H9 (cell line): ENCODE results near the gene ULK3. TPM values are rescaled to one million over a fixed set of nuclear protein-coding genes. Genes with fewer than 3 reads are reported as not detected.

Experiments
- DNase-seq: peaks from one replicate; pipeline ENCODE4 v3.0.0-alpha.2; 2017
- H2AFZ ChIP-seq: one replicate; pipeline ENCODE4 v1.6.1; 2013; ENCODE audit warnings: mild to moderate bottlenecking, low read length, control low read depth, moderate library complexity
- H2AK5ac ChIP-seq: 2 replicates; pipeline ENCODE4 v1.6.1; 2013; ENCODE audit warnings: low read length, control low read depth, mixed read lengths; ENCODE audit not compliant: insufficient read length
- H2BK120ac ChIP-seq: one replicate; pipeline ENCODE4 v1.6.1; 2013; ENCODE audit warnings: low read depth, mild to moderate bottlenecking, low read length, control low read depth, inconsistent platforms; ENCODE audit not compliant: poor library complexity, severe bottlenecking
- H2BK12ac ChIP-seq: 2 replicates; pipeline ENCODE4 v1.6.1; 2013; ENCODE audit warnings: low read length, control low read depth, mixed read lengths, low read depth; ENCODE audit not compliant: insufficient read length
- H2BK15ac ChIP-seq: 2 replicates; pipeline ENCODE4 v1.6.1; 2013; ENCODE audit warnings: low read depth, low read length, control low read depth
- H2BK20ac ChIP-seq: one replicate; pipeline ENCODE4 v1.6.1; 2013; ENCODE audit warnings: low read depth, mild to moderate bottlenecking, low read length, control low read depth, inconsistent platforms; ENCODE audit not compliant: poor library complexity, severe bottlenecking
- H2BK5ac ChIP-seq: 2 replicates; pipeline ENCODE4 v1.6.1; 2013; ENCODE audit warnings: low read length, control low read depth, mixed read lengths; ENCODE audit not compliant: insufficient read length
- H3K14ac ChIP-seq: 2 replicates; pipeline ENCODE4 v1.6.1; 2013; ENCODE audit warnings: low read length, control low read depth; ENCODE audit not compliant: insufficient read depth
- H3K18ac ChIP-seq: 2 replicates; pipeline ENCODE4 v1.6.1; 2013; ENCODE audit warnings: low read depth, mild to moderate bottlenecking, mixed read lengths, low read length, control low read depth; ENCODE audit not compliant: insufficient read length
- H3K23ac ChIP-seq: 2 replicates; pipeline ENCODE4 v1.6.1; 2013; ENCODE audit warnings: low read length, control low read depth, mixed read lengths, low read depth; ENCODE audit not compliant: insufficient read length
- H3K23me2 ChIP-seq: 2 replicates; pipeline ENCODE4 v1.6.1; 2013; ENCODE audit warnings: low read depth, mild to moderate bottlenecking, mixed read lengths, low read length, control low read depth; ENCODE audit not compliant: insufficient read length, poor library complexity, severe bottlenecking
- H3K27ac ChIP-seq: 2 replicates; pipeline ENCODE4 v1.5.1; 2013; ENCODE audit warnings: low read length, control low read depth, mixed read lengths, low read depth; ENCODE audit not compliant: insufficient read length
- H3K27me3 ChIP-seq: 2 replicates; pipeline ENCODE4 v1.6.1; 2013; ENCODE audit warnings: low read length, control low read depth, inconsistent platforms; ENCODE audit not compliant: insufficient read depth
- H3K4ac ChIP-seq: 2 replicates; pipeline ENCODE4 v1.6.1; 2013; ENCODE audit warnings: low read depth, mild to moderate bottlenecking, control low read depth, inconsistent platforms, low read length, moderate library complexity
- H3K4me1 ChIP-seq: 2 replicates; pipeline ENCODE4 v1.6.1; 2013; ENCODE audit warnings: low read length, control low read depth, inconsistent platforms; ENCODE audit not compliant: insufficient read depth
- H3K4me2 ChIP-seq: 2 replicates; pipeline ENCODE4 v1.6.1; 2013; ENCODE audit warnings: low read length, control low read depth, mixed read lengths; ENCODE audit not compliant: insufficient read length, insufficient read depth
- H3K56ac ChIP-seq: 2 replicates; pipeline ENCODE4 v1.6.1; 2013; ENCODE audit warnings: low read depth, mild to moderate bottlenecking, mixed read lengths, low read length, control low read depth; ENCODE audit not compliant: insufficient read length
- H3K79me1 ChIP-seq: 2 replicates; pipeline ENCODE4 v1.6.1; 2013; ENCODE audit warnings: low read depth, mild to moderate bottlenecking, moderate library complexity, low read length, control low read depth, inconsistent platforms; ENCODE audit not compliant: insufficient read depth, poor library complexity, severe bottlenecking
- H3K79me2 ChIP-seq: 2 replicates; pipeline ENCODE4 v1.6.1; 2013; ENCODE audit warnings: low read length, control low read depth, inconsistent platforms; ENCODE audit not compliant: insufficient read depth
- H3K9ac ChIP-seq: 2 replicates; pipeline ENCODE4 v1.6.1; 2013; ENCODE audit warnings: low read length, control low read depth, mixed read lengths; ENCODE audit not compliant: insufficient read length; ENCODE audit errors: extremely low read depth
- H3K9me3 ChIP-seq: one replicate; pipeline ENCODE4 v1.6.1; 2013; ENCODE audit warnings: low read depth, low read length, inconsistent platforms; ENCODE audit not compliant: control insufficient read depth
- H3T11ph ChIP-seq: one replicate; pipeline ENCODE4 v1.6.1; 2013; ENCODE audit warnings: mild to moderate bottlenecking, low read length, control low read depth, inconsistent platforms
- H4K20me1 ChIP-seq: one replicate; pipeline ENCODE4 v1.6.1; 2013; ENCODE audit not compliant: control insufficient read depth, insufficient read length, insufficient read depth
- H4K5ac ChIP-seq: 2 replicates; pipeline ENCODE4 v1.6.1; 2013; ENCODE audit warnings: low read depth, mild to moderate bottlenecking, mixed read lengths, low read length, control low read depth; ENCODE audit not compliant: insufficient read length
- H4K8ac ChIP-seq: replicated peaks from 2 replicates; pipeline ENCODE4 v1.6.1; 2013; ENCODE audit warnings: low read length, control low read depth, mixed read lengths, low read depth; ENCODE audit not compliant: insufficient read length
- H4K91ac ChIP-seq: 2 replicates; pipeline ENCODE4 v1.6.1; 2013; ENCODE audit warnings: low read depth, mild to moderate bottlenecking, moderate library complexity, mixed read lengths, low read length, control low read depth; ENCODE audit not compliant: insufficient read length
- H3K27ac Mint-ChIP-seq, 3 experiments: 2 replicates in 2 of 3; 3 replicates in 1 of 3; pipeline ENCODE4 v1.8.0; 2020 to 2021; ENCODE audit warnings: mixed read lengths in 3 of 3, mild to moderate bottlenecking in 1 of 3, moderate library complexity in 1 of 3
- H3K27me3 Mint-ChIP-seq: 2 replicates; pipeline ENCODE4 v1.8.0; 2021; ENCODE audit warnings: low read depth, mild to moderate bottlenecking, moderate library complexity, mixed read lengths
- H3K36me3 Mint-ChIP-seq, 3 experiments: 2 replicates in 2 of 3; 3 replicates in 1 of 3; pipeline ENCODE4 v1.8.0; 2020 to 2021; ENCODE audit warnings: low read depth in 3 of 3, mixed read lengths in 3 of 3; ENCODE audit not compliant: insufficient read depth in 1 of 3
- H3K4me1 Mint-ChIP-seq, 2 experiments: 2 replicates each; pipeline ENCODE4 v1.8.0; 2020; ENCODE audit warnings: mixed read lengths in 2 of 2
- H3K4me3 Mint-ChIP-seq, 2 experiments: 2 replicates in 1 of 2; 3 replicates in 1 of 2; pipeline ENCODE4 v1.8.0; 2020 to 2021; ENCODE audit warnings: mild to moderate bottlenecking in 2 of 2, mixed read lengths in 2 of 2, moderate library complexity in 1 of 2
- H3K9me3 Mint-ChIP-seq, 2 experiments: 2 replicates in 1 of 2; 3 replicates in 1 of 2; pipeline ENCODE4 v1.8.0; 2020; ENCODE audit warnings: mild to moderate bottlenecking in 2 of 2, mixed read lengths in 2 of 2, moderate library complexity in 1 of 2
- CTCF ChIP-seq: fragments of 200-600 bp; sonication (generic); conservative IDR thresholded peaks from 3 replicates; pipeline ENCODE4 v1.8.0; 2021; ENCODE audit warnings: antibody characterized with exemption, mild to moderate bottlenecking
- WGBS: extraction: QIAGEN DNeasy Blood & Tissue Kit; methylation state at CpG from one replicate; pipeline ENCODE4 v1.1.7; 2013; ENCODE audit warnings: missing lambda C conversion rate, low lambda C conversion rate, mixed read lengths; ENCODE audit not compliant: insufficient read length; ENCODE audit errors: extremely low coverage; 5-methylcytosine and 5-hydroxymethylcytosine counted together
- total RNA-seq: library from RNA; stranded (reverse); gene quantifications from 2 replicates; pipeline ENCODE4 v1.2.1, GENCODE V29; 2021

The ULK3 gene
- total RNA-seq, 1 experiment from 2014 or later = 34.0 TPM

GRCh38 chr15:74836846-74837245 lies 6.1 kb downstream of the ULK3 start:
- Histone ChIP-seq H3K27me3 (no peaks in the 10 kb centered on the region), H3K79me2 (no peaks in the 10 kb centered on the region), H4K20me1 (peaks cover 3% of the 10 kb centered on the region), H3K23me2 (no peaks in the 10 kb centered on the region), H3K79me1 (no peaks in the 10 kb centered on the region), H3K18ac (no peak overlapping the region), H3K14ac (no peak overlapping the region), H2BK12ac (no peak overlapping the region), H3K4me1 (no peaks in the 10 kb centered on the region), H2BK20ac (no peak overlapping the region), H3K9me3 (no peaks in the 10 kb centered on the region), H2BK5ac (no peak overlapping the region), H4K91ac (no peak overlapping the region), H3K4ac (no peak overlapping the region), H3K9ac (no peak overlapping the region), H3K56ac (no peak overlapping the region), H2BK15ac (no peak overlapping the region), H2AK5ac (no peak overlapping the region), H4K8ac (no peak overlapping the region), H2BK120ac (no peak overlapping the region), H3K27ac (no peak overlapping the region), H3K4me2 (no peak overlapping the region), H3T11ph (no peak overlapping the region), H3K23ac (no peak overlapping the region), H2AFZ (no peak overlapping the region), H4K5ac (no peak overlapping the region)
- no peak for DNase-seq
- Mint-ChIP-seq H3K9me3 (no peaks in the 10 kb centered on the region), H3K4me1 (peaks cover 12 to 36% of the 10 kb centered on the region in 2 experiments; a peak in 3 of 4 replicates), H3K27ac (no peak overlapping the region), H3K4me3 (no peak overlapping the region; a peak in 1 of 5 replicates), H3K36me3 (peaks cover 6 to 37% (median 29%) of the 10 kb centered on the region in 3 experiments), H3K27me3 (peaks cover 3% of the 10 kb centered on the region)
- TF ChIP-seq CTCF = no peak
- WGBS = no CpG with 5 or more reads among the region's 7 CpGs
